GM18907 (cell line): Measurements from ENCODE around the gene BMPR1A.

ENCODE experiments used
- ATAC-seq: cut with Tn5 transposase; IDR thresholded peaks from one replicate; pipeline ENCODE4 v1.9.1; 2021; ENCODE audit warnings: mild to moderate bottlenecking, moderate library complexity; ENCODE audit not compliant: unreplicated experiment

BMPR1A gene

GRCh38 chr10:86756511-86757112 lies at the start of gene BMPR1A:
BMPR1A (plus strand) TSS chr10:86756619; CDS start chr10:86876019, 119,400 bp downstream.
- peak; percentile 36 for ATAC-seq

GRCh38 chr10:86706977-86707376 lies 49.4 kb upstream of the BMPR1A start:
- ATAC-seq, result no peak

- ATAC-seq, result no peak
Observed at GRCh38 chr10:86707505-86707904, 48.9 kb upstream of the BMPR1A start.

GRCh38 chr10:86708068-86708782 lies 48.2 kb upstream of the BMPR1A start:
- no peak for ATAC-seq

GRCh38 chr10:86708783-86709380 lies 47.5 kb upstream of the BMPR1A start:
- ATAC-seq, result no peak

GRCh38 chr10:86709396-86710185 lies 46.8 kb upstream of the BMPR1A start:
- ATAC-seq, result no peak

- ATAC-seq, result peak; percentile 85
Observed at GRCh38 chr10:86710987-86711512, 45.4 kb upstream of the BMPR1A start.

- ATAC-seq, result peak; percentile 46
Observed at GRCh38 chr10:86711513-86712316, 44.7 kb upstream of the BMPR1A start.

GRCh38 chr10:86712317-86712707 lies 44.1 kb upstream of the BMPR1A start:
- ATAC-seq, result peak; percentile 22

- no peak for ATAC-seq
Observed at GRCh38 chr10:86715156-86715795, 41.1 kb upstream of the BMPR1A start.

- ATAC-seq, result no peak
Observed at GRCh38 chr10:86715836-86716235, 40.6 kb upstream of the BMPR1A start.

GRCh38 chr10:86716466-86716865 lies 40.0 kb upstream of the BMPR1A start:
- no peak for ATAC-seq

- no peak for ATAC-seq
Observed at GRCh38 chr10:86718556-86718955, 37.9 kb upstream of the BMPR1A start.

- ATAC-seq, result no peak
Observed at GRCh38 chr10:86721232-86721631, 35.2 kb upstream of the BMPR1A start.

- ATAC-seq, result no peak
Observed at GRCh38 chr10:86723009-86723408, 33.4 kb upstream of the BMPR1A start.

- no peak for ATAC-seq
Observed at GRCh38 chr10:86724445-86724844, 32.0 kb upstream of the BMPR1A start.

- no peak for ATAC-seq
Observed at GRCh38 chr10:86725980-86726676, 30.3 kb upstream of the BMPR1A start.

- ATAC-seq, result no peak
Observed at GRCh38 chr10:86726677-86726999, 29.8 kb upstream of the BMPR1A start.

- no peak for ATAC-seq
Observed at GRCh38 chr10:86727470-86727869, 28.9 kb upstream of the BMPR1A start.
